Cardiac fibroblast (primary cell): ENCODE measurements around the gene LRIF1.

Source experiments
- DNase-seq, 2 donors: peaks; one replicate each; pipeline versions ENCODE4 v3.0.0 to v3.0.0-alpha.2; 2010; ENCODE audit warnings: low read depth in 2 of 2
- H3K4me3 ChIP-seq, 2 donors: replicated peaks in 1 of 2; 1 replicate in 1 of 2; 2 replicates in 1 of 2; pipeline ENCODE4 v1.5.1; 2011; ENCODE audit warnings: low read depth in 2 of 2, low read length in 2 of 2, mild to moderate bottlenecking in 2 of 2, moderate library complexity in 1 of 2
- CTCF ChIP-seq: IDR thresholded peaks from one replicate; pipeline ENCODE4 v1.5.1; 2011; ENCODE audit warnings: low read depth, mild to moderate bottlenecking, low read length, inconsistent platforms

The LRIF1 gene

GRCh38 chr1:110982320-110982719, 18.6 kb upstream of the LRIF1 start:
- TF ChIP-seq CTCF, result no peak
- H3K4me3 ChIP-seq, result no peak overlapping the region
- DNase-seq, result no peak

DNA sequence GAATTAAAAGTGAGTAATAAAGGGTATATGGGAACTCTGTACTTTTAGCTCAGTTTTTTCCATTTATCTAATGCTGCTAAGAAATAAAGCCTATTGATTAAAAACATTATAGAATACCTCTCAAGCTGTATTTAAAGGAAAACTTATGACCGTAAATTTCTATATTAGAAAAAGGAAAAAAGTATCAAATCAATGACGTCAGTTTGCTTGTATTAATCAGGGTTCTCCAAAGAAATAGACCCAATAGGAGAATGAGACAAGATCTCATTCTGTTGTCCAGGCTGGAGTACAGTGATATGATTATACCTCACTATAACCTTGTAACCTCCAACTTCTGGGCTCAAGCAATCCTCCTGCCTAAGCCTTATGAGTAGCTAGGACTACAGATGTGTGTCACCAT, 15.4 kb upstream of the LRIF1 start:
- H3K4me3 ChIP-seq, result no peak overlapping the region
- no peak for DNase-seq
- TF ChIP-seq CTCF, result no peak

- TF ChIP-seq CTCF, result no peak
- no peak overlapping the region for H3K4me3 ChIP-seq
- DNase-seq, result peak in 1 of 2 donors; percentile 40
Observed at GRCh38 chr1:110976089-110976488, 12.4 kb upstream of the LRIF1 start.

DNA sequence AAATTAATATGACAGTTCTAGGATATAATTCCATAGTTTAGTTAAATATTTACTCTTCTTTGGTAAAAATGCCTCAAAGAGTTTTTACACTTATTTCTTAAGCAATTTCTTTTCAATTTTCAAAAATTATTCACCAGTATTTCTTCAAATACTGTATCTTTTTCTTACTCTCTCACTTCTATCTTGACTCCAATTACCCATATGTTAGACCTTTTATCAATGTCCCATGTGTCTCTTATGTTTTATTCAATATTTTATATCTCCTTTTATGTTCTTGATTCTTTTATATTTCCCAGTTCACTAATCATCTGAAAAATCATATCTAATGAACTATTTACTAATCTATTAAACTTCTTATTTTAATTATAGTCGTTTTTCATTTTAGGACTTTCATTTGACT, 11.5 kb upstream of the LRIF1 start:
- no peak overlapping the region for H3K4me3 ChIP-seq
- TF ChIP-seq CTCF, result no peak
- DNase-seq, result no peak

- no peak for TF ChIP-seq CTCF
- no peak overlapping the region for H3K4me3 ChIP-seq
- DNase-seq, result no peak
Observed at GRCh38 chr1:110967256-110967655, 3.5 kb upstream of the LRIF1 start.

- TF ChIP-seq CTCF, result no peak
- peak overlapping the region; percentile 56 to 78 for H3K4me3 ChIP-seq
- DNase-seq, result no peak
Observed at GRCh38 chr1:110964455-110964903, 757 bp upstream of the LRIF1 start.
